ENCODE measurements around the gene TAF5L. TPM values are rescaled to one million over a fixed set of nuclear protein-coding genes. Genes with fewer than 3 reads are reported as not detected.

The TAF5L gene
- total and polyA plus RNA-seq, 2 experiments from 2014 or later, result 2.6 to 13.2 TPM

DNA sequence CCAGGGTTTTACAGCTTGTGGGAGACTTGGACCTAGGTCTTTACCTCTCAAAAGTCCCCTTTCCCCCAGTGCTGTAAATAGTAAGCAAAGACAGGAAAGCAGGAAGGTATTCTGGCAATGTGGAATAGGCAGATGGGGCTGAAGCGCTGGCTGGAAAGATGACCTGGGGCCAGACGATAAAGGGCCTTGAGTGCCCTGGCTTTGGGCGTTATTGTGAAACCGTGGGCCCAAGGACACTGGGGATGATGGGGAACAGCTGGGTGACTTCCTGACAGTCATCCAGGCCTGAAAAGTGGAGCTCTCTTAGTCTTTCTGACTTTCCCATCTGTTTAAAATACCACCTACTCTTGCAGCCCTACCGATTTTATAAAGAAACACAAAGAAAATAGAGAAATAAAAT is 16.5 kb upstream of the TAF5L start:
- in situ Hi-C loops (cut with MboI), result no loop called here
- H3K4me2 ChIP-seq (ENCODE audit: unreplicated experiment), result no peak overlapping the region
- H3K27me3 ChIP-seq (replicated peaks; ENCODE audit: insufficient read depth), result no peaks in the 10 kb centered on the region
- no peaks in the 10 kb centered on the region for H4K20me1 ChIP-seq (ENCODE audit: insufficient read depth)
- no peaks in the 10 kb centered on the region for H3K9me2 ChIP-seq (ENCODE audit: insufficient read depth)
- no peaks in the 10 kb centered on the region for H3K9me3 ChIP-seq (ENCODE audit: low read depth)
- H3K27ac ChIP-seq, result no peak overlapping the region
- H3K4me1 ChIP-seq (ENCODE audit: insufficient read depth), result no peaks in the 10 kb centered on the region
- no peak overlapping the region for H2AFZ ChIP-seq
- H3K79me2 ChIP-seq (ENCODE audit: insufficient read depth), result peaks cover 33% of the 10 kb centered on the region
- H3K4me3 ChIP-seq, result no peak overlapping the region
- TF ChIP-seq EZH2 (IDR thresholded peaks at IDR 0.05; ENCODE audit: insufficient read depth, poor library complexity, severe bottlenecking), result no peak
- TF ChIP-seq EZH2phosphoT487 (IDR thresholded peaks at IDR 0.05; ENCODE audit: insufficient read depth, low read depth), result no peak
- 68 to 86% methylated on average over 5 of the region's 5 CpGs for WGBS, 2 experiments (ENCODE audit: low coverage in 1 of 2, low lambda C conversion rate in 2 of 2, missing lambda C conversion rate in 2 of 2)
- no peaks in the 10 kb centered on the region; the same call in 1 of the 2 replicates for H3K36me3 ChIP-seq (ENCODE audit: low read depth)
- no peak overlapping the region for H3K9ac ChIP-seq
- H3F3A ChIP-seq (ENCODE audit: insufficient read depth), result no peaks in the 10 kb centered on the region
- no peak for DNase-seq

DNA sequence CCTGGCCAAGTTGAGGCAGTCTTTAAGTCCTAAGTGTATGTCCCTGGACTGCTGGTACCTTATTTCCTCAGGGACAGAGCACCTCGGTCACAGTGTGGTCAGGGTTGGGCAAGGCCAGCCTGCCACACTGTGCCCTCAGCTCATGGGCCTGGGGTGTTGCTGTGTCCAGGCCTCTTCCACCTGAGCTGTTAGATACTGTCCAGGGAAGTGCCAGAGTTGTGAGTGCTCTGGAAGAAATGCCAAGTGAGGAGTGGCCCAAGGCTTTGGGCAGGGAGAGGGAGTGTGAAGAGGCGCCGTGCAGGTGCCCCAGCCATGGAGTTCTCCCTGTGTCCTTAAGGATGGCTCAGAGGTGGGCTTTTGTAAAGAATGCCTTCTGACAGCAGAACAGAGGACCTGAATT is 15.4 kb upstream of the TAF5L start:
- Histone ChIP-seq H3K4me2 (ENCODE audit: unreplicated experiment) (no peak overlapping the region), H2AFZ (no peak overlapping the region), H3K36me3 (ENCODE audit: low read depth) (peaks cover 9% of the 10 kb centered on the region; the same call in 1 of the 2 replicates), H3F3A (ENCODE audit: insufficient read depth) (no peaks in the 10 kb centered on the region), H3K27me3 (replicated peaks; ENCODE audit: insufficient read depth) (no peaks in the 10 kb centered on the region), H3K9ac (no peak overlapping the region), H3K9me3 (ENCODE audit: low read depth) (no peaks in the 10 kb centered on the region), H3K4me3 (no peak overlapping the region), H3K4me1 (ENCODE audit: insufficient read depth) (no peaks in the 10 kb centered on the region), H4K20me1 (ENCODE audit: insufficient read depth) (no peaks in the 10 kb centered on the region), H3K9me2 (ENCODE audit: insufficient read depth) (no peaks in the 10 kb centered on the region), H3K79me2 (ENCODE audit: insufficient read depth) (peaks cover 33% of the 10 kb centered on the region), H3K27ac (no peak overlapping the region)
- in situ Hi-C loops (cut with MboI), result no loop called here
- WGBS, 2 experiments (ENCODE audit: low coverage in 1 of 2, low lambda C conversion rate in 2 of 2, missing lambda C conversion rate in 2 of 2), result 97 to 100% methylated on average over 3 of the region's 3 CpGs
- TF ChIP-seq EZH2phosphoT487 (IDR thresholded peaks at IDR 0.05; ENCODE audit: insufficient read depth, low read depth) (no peak), EZH2 (IDR thresholded peaks at IDR 0.05; ENCODE audit: insufficient read depth, poor library complexity, severe bottlenecking) (no peak)
- DNase-seq, result no peak

- Histone ChIP-seq H3K4me2 (ENCODE audit: unreplicated experiment) (no peak overlapping the region), H2AFZ (no peak overlapping the region), H4K20me1 (ENCODE audit: insufficient read depth) (no peaks in the 10 kb centered on the region), H3F3A (ENCODE audit: insufficient read depth) (no peaks in the 10 kb centered on the region), H3K9me3 (ENCODE audit: low read depth) (no peaks in the 10 kb centered on the region), H3K4me3 (no peak overlapping the region), H3K27me3 (replicated peaks; ENCODE audit: insufficient read depth) (no peaks in the 10 kb centered on the region), H3K4me1 (ENCODE audit: insufficient read depth) (no peaks in the 10 kb centered on the region), H3K9me2 (ENCODE audit: insufficient read depth) (no peaks in the 10 kb centered on the region), H3K79me2 (ENCODE audit: insufficient read depth) (peaks cover 33% of the 10 kb centered on the region), H3K9ac (no peak overlapping the region), H3K27ac (no peak overlapping the region), H3K36me3 (ENCODE audit: low read depth) (peaks cover 9% of the 10 kb centered on the region; the same call in 1 of the 2 replicates)
- no peak for DNase-seq
- in situ Hi-C loops (cut with MboI), result no loop called here
- TF ChIP-seq EZH2 (IDR thresholded peaks at IDR 0.05; ENCODE audit: insufficient read depth, poor library complexity, severe bottlenecking), result no peak
- no peak for TF ChIP-seq EZH2phosphoT487 (IDR thresholded peaks at IDR 0.05; ENCODE audit: insufficient read depth, low read depth)
- 77 to 79% methylated on average over 12 of the region's 12 CpGs for WGBS, 2 experiments (ENCODE audit: low coverage in 1 of 2, low lambda C conversion rate in 2 of 2, missing lambda C conversion rate in 2 of 2)
Measured at GRCh38 chr1:229640455-229640854, 14.5 kb upstream of the TAF5L start.

DNA sequence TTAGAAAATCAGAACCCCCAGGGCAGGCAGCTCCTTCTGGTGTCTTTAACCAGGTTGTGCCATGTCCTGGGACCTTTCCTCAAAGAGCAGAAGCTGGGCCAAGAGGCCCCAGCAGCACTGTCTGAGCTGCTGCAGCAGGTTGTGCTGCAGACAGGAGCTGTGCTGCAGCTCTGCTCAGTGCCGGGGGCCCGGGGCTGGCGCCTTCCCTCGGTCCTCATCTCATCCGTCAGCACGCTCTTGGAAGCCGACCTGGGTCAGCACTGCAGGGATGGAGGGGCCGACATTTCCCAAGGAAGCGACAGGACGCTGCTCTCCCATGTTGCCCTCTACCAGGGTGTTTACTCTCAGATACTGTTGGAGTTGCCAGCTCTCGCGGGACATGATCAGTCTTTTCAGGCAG is 11.8 kb upstream of the TAF5L start:
- Histone ChIP-seq H2AFZ (no peak overlapping the region), H3K4me2 (ENCODE audit: unreplicated experiment) (no peak overlapping the region), H3K9ac (no peak overlapping the region), H3K27ac (no peak overlapping the region), H3K4me1 (ENCODE audit: insufficient read depth) (no peaks in the 10 kb centered on the region), H3F3A (ENCODE audit: insufficient read depth) (no peaks in the 10 kb centered on the region), H3K4me3 (no peak overlapping the region), H3K9me3 (ENCODE audit: low read depth) (no peaks in the 10 kb centered on the region), H3K27me3 (replicated peaks; ENCODE audit: insufficient read depth) (no peaks in the 10 kb centered on the region), H3K9me2 (ENCODE audit: insufficient read depth) (no peaks in the 10 kb centered on the region), H3K36me3 (ENCODE audit: low read depth) (peaks cover 9% of the 10 kb centered on the region; the same call in 1 of the 2 replicates), H3K79me2 (ENCODE audit: insufficient read depth) (peaks cover 44% of the 10 kb centered on the region), H4K20me1 (ENCODE audit: insufficient read depth) (no peaks in the 10 kb centered on the region)
- in situ Hi-C loops (cut with MboI), result no loop called here
- DNase-seq, result no peak
- TF ChIP-seq EZH2 (IDR thresholded peaks at IDR 0.05; ENCODE audit: insufficient read depth, poor library complexity, severe bottlenecking) (no peak), EZH2phosphoT487 (IDR thresholded peaks at IDR 0.05; ENCODE audit: insufficient read depth, low read depth) (no peak)
- WGBS, 2 experiments (ENCODE audit: low coverage in 1 of 2, low lambda C conversion rate in 2 of 2, missing lambda C conversion rate in 2 of 2), result 98 to 99% methylated on average over 12 of the region's 12 CpGs

DNA sequence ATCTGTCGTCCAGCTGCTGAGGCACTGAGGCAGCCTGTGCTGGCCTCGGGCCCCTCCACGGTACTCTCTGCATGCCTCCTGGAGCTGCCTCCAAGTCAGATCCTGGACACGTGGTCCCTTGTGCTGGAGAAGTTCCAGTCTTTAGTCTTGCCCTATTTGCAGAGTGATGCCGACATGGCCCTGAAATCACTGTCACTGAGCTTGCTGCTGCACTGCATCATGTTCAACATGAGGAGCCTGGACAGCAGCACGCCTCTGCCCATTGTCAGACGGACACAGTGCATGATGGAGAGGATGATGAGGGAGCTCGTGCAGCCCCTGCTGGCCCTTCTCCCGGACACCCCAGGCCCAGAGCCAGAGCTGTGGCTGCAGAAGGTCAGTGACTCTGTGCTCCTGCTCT is 10.1 kb upstream of the TAF5L start:
- no peaks in the 10 kb centered on the region for H3K4me1 ChIP-seq (ENCODE audit: insufficient read depth)
- 79 to 80% methylated on average over 9 of the region's 9 CpGs for WGBS, 2 experiments (ENCODE audit: low coverage in 1 of 2, low lambda C conversion rate in 2 of 2, missing lambda C conversion rate in 2 of 2)
- H2AFZ ChIP-seq, result no peak overlapping the region
- H3K79me2 ChIP-seq (ENCODE audit: insufficient read depth), result peaks cover 51% of the 10 kb centered on the region
- H3K9me2 ChIP-seq (ENCODE audit: insufficient read depth), result no peaks in the 10 kb centered on the region
- H3F3A ChIP-seq (ENCODE audit: insufficient read depth), result no peaks in the 10 kb centered on the region
- H3K9me3 ChIP-seq (ENCODE audit: low read depth), result no peaks in the 10 kb centered on the region
- no peak overlapping the region for H3K9ac ChIP-seq
- H3K4me3 ChIP-seq, result no peak overlapping the region
- TF ChIP-seq EZH2phosphoT487 (IDR thresholded peaks at IDR 0.05; ENCODE audit: insufficient read depth, low read depth) (no peak), EZH2 (IDR thresholded peaks at IDR 0.05; ENCODE audit: insufficient read depth, poor library complexity, severe bottlenecking) (no peak)
- in situ Hi-C loops (cut with MboI), result no loop called here
- H3K27ac ChIP-seq, result no peak overlapping the region
- H3K36me3 ChIP-seq (ENCODE audit: low read depth), result peaks cover 9% of the 10 kb centered on the region; the same call in 1 of the 2 replicates
- H3K4me2 ChIP-seq (ENCODE audit: unreplicated experiment), result no peak overlapping the region
- H4K20me1 ChIP-seq (ENCODE audit: insufficient read depth), result no peaks in the 10 kb centered on the region
- H3K27me3 ChIP-seq (replicated peaks; ENCODE audit: insufficient read depth), result no peaks in the 10 kb centered on the region
- DNase-seq, result no peak
